GM12892 (cell line): Measurements from ENCODE around the gene TACC2.

Experiments
- POLR2A ChIP-seq: IDR thresholded peaks from 2 replicates; pipeline ENCODE4 v1.6.1; 2011; ENCODE audit warnings: low read depth, low read length, control low read depth
- POLR2AphosphoS5 ChIP-seq: IDR thresholded peaks from 2 replicates; pipeline ENCODE4 v1.6.1; 2011; ENCODE audit warnings: low read depth, low read length, control low read depth

DNA sequence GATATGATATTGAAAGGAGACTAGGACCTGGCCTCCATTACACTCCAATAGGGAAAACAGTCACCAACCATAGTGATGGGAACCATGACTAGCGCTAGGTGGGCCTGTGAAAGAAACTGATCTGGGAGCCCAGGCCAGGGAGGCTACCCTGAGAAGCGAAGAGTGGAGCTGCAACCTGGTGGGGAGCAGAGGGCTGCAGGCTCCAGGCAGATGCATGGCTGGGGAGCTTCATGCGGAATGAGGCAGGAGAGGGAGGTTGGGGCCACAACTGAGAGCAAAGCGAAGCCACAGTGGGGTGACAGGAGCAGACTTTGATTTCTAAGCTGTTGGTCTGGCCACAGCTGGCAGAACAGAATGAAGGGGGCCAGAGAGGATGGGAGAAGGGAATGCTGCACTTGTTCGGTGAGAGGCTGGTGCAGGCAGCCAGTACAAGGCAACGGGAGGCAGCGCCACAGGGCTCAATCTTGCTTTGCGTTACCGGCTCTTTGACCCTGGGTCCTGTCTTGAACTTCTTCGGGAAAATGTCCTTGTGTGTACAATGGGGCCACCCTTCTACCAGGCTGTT is 88.4 kb downstream of the TACC2 start:
- TF ChIP-seq POLR2A (no peak), POLR2AphosphoS5 (no peak)
